Endothelial cell of hepatic sinusoid (primary cell): ENCODE data around the gene MSL3B.
"Not testable (repeated sequence)": the region's sequence is repeated elsewhere in the genome, so short reads cannot be mapped to it uniquely, and the experiment has no call there.

Source experiments
- in situ Hi-C: cut with HindIII; loops from 2 replicates; pipeline ENCODE4 v1.10.0; 2017; ENCODE audit warnings: low sequenced_read_pairs

Gene MSL3B

DNA sequence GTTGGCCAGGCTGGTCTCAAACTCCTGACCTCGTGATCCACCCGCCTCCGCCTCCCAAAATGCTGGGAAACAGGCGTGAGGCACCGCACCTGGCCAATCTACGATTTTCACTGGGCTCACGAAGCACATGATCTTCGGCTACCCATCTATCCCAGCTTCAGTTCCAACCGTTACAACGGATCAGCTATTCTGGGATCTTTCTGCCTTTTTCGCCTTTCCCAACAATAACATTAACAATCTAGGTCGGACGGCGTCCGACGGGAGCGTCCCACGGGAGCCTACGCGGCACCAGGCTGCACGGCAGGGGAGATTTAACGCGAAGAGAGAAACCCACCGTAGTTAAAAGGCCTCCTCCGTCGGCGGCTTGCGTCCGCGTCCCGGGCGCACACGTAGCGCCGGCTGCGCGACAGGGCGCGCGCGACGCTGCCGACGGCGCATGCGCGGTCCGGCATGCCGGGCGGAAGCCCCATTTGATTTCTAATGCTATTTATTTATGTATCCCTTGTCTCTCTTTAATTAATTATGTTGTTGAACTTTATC lies at the start of gene MSL3B:
Gene MSL3B (minus strand): TSS at position 394 of the 540 bp plus-strand sequence.
- in situ Hi-C loops: no loop called here

DNA sequence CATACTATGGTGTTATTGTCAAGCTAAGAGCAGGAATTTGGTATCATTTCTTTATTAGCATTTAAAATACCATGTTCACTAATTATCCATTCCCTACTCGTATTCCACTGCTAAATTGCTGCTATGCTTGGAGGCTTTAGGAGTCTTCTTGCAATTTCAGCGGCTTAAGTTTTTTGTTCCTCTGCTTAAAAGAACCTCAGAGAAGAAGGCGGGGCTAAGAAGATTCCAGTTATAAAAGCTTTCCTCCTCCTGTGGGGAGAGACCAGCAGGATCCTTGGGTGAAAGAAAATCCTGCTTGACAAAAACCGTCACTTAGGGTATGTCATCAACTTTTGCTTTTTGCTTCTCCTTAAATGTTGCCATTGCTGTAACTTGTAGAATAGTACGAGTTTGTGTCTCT lies 48.9 kb upstream of the MSL3B start, which contains the start of gene TRPM8:
Gene TRPM8 (plus strand): TSS at position 258 of the 400 bp plus-strand sequence. CDS start 9,165 bp downstream, outside the sequence.
- in situ Hi-C loops: no loop called here

DNA sequence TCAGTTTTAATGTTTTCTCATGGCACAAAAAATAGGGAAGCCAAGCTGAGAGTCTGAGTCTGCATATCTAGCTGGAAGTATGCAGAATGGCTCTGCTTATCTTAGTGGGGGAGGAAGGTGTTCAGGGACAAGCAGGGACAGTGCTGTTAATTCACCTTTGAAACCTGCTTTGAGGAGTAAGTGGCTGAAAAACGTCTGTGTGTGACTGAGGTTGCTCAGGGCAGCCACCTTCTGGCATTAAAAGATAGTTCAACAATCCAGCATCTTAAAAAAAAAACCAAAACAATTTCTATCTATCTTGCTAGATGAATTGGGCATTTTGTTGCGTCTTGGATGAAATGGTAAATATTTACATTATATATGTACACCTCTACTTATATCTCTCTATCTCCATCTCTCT lies 46.9 kb upstream of the MSL3B start:
- in situ Hi-C loops: no loop called here

DNA sequence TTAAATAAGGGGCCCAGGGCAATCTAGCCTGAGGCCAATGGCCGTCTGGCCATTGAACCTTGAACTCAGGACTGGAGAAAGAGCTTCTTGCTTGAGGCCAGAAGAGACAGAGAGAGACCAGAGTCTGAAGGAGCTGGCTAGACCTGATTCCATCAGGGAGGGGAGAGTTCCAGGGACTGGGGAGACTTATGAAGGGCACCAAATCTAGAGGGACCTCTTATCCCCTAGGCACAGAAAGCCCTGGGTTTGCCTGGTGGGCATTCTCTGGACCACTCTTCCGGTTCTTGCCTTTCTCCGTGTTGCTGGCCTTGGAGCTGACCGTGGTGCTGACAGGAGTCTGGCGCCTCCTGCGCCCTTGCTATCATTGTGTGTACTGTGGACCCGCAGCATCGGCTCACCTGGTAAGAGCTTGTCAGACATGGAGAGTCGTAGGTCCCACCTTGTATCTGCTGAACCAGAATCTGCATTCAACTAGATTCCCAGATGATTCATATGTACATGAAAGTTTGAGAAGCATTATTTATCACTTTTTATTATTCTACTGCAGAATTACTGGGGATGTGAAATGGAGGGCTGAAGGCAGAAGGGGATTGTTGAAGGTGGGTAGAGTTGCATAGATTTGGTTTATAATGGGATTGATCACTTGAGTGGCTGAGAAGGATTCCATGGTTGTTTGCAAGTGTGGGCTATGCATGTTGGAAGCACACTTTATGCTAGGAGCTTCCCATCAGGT lies 44.7 kb upstream of the MSL3B start:
- in situ Hi-C loops: no loop called here

DNA sequence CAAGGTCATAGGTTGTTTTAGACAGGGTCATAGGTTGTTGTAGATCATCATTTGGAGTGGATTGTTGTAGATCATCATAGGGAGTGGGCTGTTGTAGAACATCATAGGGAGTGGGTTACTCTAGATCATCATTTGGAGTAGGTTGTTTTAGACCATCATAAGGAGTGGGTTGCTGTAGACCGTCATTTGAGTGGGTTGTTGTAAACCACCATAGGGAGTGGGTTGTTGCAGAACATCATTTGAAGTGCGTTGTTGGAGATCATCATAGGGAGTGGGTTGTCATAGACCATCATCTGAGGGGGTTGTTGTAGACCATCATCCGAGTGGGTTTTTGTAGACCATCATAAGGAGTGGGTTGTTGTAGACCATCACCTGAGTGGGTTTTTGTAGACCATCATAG lies 39.4 kb upstream of the MSL3B start:
- in situ Hi-C loops: no loop called here

DNA sequence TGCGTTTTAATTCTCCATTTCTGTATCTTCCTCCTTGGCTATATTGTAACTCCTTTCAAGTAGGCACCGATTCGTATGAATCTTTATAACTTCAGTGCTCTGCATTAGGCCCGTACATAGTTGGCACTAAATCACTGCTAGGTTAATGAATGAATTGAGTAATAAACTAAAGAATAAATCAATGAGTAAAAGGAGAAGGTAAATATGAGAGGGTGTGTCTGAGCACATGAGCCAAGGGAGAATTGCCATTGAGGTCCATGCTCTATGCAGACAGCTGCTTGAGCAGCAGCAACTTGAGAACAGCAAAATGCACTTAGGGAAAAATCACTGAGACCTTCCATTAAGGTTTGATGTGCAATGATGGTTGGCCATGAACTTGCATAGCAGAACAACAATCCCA lies 37.8 kb upstream of the MSL3B start:
- in situ Hi-C loops: no loop called here

DNA sequence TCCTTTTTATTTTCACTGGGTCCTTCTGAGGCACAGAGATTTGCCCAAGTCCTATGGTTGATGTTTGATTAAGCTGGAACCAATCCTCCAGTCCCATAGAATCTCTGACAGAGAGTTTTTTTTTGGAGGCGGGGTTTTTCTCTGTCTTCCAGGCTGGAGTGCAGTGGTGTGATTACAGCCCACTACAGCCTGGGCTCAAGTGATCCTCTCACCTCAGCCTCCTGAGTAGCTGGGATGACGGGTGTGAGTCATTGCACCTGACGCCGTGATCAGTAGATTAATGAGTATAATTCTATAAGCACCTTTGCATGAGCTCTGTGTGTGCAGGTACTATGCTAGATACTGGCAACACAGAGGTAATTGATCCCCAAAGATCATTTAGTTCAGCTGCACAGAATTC lies 33.7 kb upstream of the MSL3B start:
- in situ Hi-C loops: no loop called here

DNA sequence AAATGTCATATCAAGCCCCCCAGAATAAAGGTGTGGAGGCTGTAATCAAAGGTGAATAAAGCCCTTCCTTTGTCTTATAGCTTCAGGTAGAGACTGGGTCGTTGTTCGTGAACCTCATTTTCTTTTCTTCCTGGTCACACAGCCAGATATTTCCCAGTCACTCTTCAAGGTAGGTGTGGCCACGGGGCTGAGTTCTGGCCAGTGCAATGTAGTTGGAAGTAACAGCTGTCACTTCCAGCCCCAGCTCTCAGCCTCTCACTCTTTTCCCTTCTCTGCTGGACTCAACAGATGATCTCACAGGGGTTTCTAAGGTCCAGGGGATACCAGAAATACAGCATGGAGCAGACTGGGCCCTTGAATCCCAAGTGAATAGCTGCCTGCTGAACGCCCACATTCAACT lies 33.2 kb upstream of the MSL3B start:
- in situ Hi-C loops: no loop called here

DNA sequence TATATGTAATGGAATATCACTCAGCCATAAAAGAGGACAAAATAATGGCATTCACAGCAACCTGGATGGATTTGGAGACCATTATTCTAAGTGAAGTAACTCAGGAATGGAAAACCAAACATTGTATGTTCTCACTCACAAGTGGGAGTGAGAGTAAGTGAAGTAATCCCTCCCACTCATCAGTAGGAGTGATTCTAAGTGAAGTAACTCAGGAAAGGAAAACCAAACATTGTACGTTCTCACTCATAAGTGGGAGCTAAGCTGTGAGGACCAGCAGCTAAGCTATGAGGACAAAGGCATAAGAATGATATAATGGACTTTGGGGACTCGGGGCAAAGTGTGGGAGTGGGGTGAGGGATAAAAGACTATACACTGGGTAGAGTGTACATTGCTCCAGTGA lies 28.1 kb upstream of the MSL3B start:
- in situ Hi-C loops: not testable (repeated sequence)

DNA sequence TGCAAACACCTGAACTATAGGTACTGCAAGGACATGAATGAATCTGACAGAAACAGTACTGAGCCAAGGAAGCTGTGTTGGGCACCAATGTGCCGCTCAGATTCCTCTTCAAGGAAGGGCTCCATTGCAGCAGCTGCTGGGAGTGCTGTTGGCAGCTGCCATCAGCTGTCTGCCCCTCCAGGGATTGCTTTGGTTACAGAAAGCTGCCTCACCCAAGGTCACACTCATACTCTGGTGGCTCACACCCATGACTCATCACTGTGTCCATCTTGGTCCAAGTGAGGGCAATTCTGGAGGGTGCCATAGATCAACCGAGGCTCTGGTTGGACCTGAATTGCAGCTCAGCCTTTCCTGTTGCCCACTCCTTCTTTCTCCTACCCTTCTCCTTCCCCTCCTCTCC lies 24.6 kb upstream of the MSL3B start:
- in situ Hi-C loops: no loop called here

DNA sequence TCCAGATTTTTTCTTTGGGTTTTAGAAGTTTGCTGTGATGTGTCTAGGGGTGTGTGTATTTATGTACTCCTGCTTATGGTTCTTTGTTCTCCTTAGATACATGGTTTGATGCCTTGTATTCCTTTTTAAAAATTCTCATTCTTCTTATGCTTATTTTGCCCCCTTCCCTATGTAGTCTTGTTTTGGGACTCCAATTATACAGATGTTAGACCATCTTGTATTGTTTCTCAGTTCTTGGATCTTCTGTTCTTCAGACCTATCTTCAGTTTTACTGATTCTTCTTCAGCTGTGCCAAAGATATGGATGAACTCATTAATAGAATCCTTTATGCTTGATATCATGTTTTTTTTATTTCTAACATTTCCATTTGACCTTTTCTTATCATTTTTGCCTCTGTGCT lies 14.2 kb upstream of the MSL3B start:
- in situ Hi-C loops: no loop called here

DNA sequence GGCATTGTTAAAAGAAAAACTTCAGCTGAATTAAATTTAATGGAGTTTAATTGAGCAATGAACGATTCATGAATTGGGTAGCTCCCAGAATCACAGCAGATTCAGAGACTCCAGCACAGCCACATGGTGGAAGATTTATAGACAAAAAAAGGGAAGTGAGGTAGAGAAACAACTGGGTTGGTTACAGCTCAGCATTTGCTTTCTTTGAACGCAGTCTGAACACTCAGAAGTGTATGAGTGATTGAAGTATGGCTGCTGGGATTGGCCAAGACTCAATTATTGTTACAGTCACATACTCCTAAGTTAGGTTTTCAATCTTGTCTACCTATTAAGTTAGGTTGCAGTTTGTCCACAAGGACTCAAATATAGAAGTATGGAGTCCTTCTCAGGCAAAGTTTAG lies 3.9 kb upstream of the MSL3B start:
- in situ Hi-C loops: not testable (repeated sequence)

DNA sequence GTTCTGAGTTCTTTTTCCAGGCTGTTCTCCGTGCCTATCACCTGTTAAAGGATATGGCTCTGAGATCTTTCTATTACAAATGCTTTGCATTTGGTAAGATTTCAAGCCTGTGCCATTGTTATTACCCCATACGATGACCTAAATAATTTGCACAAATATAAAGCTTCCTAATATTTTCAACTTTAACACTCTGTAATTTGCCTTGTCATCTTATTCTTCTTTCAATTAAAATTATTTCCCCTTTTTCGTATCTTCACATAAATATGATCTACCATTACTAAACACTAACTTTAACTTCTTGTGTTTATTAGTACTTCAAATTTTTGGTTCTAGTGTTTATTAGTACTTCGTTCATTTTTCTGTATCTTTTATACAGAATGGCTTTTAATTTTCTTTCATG lies 3.2 kb upstream of the MSL3B start:
- in situ Hi-C loops: no loop called here

DNA sequence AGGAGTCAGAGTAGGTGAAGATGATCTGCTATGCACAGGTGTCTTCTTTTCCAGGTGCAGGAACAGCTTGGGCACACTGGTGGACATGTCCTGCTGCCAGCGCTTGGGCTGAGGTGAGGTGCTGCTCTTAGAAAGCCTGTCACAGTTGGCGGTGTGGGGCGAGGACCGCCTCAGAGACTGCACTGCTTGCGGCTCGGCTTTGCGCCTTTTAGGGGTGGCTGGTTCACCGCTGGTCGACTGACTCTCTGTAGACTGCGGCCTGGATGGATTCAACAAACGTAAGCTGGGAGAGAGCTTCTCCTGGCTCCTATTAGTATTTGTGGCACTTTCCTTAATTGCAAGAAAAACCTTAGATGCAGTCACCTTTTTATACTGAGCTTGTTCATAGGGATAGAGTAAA lies 1.7 kb downstream of the MSL3B start:
- in situ Hi-C loops: no loop called here

DNA sequence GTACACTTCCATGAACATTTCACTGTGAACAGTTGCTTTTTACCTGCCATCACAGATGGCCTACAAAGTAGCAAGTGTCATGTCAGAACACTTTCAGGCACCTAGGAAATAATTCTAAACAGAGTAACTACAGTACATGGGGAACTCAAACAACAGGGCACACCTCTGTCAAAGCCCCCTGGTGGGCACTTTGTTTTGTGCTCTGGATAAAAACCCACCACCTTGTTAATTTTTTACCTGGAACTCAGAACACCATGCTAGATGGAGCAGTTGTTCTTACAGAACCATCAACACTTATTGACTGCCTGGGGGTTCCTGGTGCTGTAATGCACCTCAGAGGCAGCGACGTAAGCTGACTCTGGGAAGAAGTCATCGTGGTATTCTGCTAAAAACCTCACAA lies 2.3 kb downstream of the MSL3B start:
- in situ Hi-C loops: no loop called here

DNA sequence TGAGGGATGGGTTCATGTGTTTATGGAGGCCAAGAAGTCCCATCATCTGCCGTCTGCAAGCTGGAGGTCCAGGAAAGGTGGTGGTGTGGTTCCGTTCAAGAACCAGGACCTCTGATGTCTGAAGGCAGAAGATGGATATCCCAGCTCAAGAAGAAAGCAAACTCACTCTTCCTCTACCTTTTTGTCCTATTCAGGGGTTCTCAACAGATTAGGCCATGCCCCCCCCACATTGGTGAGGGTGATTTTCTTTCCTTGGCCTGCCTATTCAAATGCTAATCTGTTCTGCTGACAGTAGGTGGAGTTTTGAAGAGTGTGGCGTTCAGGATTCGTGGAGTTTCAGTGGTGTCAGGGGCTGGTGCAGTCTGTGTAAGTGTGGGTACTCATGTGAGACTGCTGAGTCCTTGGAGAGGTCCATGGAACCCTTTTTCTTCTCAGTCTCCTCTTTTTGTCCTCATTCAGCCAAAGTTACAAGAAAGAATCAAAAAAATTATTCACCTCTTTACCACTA lies 5.9 kb downstream of the MSL3B start:
- in situ Hi-C loops: no loop called here

DNA sequence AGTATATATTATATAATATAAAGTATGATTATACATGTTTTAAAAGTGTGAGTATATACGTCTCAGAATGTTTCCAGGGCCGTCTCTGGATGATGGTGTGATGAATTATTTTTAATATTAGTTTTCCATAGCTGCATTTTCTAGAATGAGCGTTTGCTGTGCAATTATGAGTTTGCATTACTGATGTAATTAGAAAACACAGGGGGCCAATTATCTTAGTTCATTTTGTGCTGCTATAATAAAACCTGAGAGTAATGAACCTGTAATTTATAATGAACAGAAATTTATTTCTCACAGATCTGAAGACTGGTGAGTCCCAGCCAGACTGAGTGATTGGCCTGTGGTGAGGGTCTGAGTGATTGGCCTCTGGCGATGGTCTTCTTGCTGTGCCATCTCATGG lies 9.9 kb downstream of the MSL3B start:
- in situ Hi-C loops: no loop called here

DNA sequence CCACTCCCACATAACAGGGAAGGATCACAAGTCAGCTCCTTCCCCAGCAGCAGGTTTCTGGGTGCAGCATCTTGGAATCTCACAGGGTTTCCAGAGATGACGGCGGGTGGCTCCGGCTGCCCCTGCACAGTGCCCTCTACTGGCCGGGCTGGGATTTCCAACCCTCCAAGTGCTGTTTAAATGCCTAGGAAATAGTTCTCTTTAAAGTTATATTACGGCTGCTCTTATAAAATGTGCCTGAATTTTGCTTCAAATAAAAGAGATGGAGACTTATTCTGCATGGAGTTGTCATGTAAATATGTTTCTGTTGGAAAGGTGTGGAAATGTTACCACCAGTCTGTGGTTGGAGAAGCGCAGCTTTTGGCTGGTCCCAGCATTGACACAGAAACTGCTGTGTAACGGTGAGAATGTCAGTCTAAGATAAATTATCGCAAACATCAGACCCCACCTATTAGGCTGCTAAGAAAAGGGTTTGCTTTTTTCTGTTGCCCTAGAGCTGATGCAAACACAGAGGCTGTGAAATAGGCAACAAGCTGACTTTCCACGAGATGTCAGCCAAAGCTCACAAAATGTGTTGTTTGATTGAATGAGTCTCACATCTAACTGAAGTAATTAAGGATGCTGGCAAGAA lies 10.6 kb downstream of the MSL3B start:
- in situ Hi-C loops: no loop called here

DNA sequence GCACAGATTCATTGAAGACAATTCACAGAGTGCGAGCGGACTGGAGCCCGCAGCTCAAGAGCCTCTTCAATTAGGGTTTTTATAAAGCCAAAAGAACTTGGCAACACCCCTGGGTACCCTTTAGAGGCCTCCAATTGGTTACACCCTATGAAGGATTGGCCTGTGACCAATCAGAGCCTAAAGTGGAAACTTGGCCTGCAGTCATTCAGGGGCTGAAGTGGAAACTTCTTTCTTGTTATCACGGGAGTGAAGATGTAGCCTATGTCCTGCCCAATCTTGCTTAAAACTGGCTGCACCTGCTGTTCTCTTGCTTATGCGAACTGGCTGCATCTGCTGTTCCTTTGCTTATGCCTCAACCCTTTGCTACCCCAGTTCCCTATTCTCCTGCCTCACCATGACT lies 12.0 kb downstream of the MSL3B start:
- in situ Hi-C loops: no loop called here

DNA sequence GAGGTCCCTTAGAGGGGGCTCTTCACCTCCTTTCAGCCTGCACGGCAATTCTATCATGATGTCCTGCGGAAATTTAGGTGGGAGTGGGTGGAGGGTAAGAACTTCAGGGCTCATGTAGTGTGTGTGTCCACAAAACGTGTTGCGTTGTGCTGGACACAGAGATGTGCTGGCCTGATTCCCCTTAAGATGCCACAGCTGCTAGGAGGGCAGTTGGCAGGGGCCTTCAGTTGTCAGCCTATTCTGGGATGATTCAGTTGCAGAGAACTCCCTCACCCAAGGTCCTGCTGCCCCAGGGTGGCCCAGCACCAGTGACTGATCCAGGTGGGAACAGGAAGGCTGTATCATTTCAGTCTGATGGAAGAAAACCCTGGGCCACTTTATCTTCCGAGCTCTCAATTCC lies 12.8 kb downstream of the MSL3B start:
- in situ Hi-C loops: no loop called here

DNA sequence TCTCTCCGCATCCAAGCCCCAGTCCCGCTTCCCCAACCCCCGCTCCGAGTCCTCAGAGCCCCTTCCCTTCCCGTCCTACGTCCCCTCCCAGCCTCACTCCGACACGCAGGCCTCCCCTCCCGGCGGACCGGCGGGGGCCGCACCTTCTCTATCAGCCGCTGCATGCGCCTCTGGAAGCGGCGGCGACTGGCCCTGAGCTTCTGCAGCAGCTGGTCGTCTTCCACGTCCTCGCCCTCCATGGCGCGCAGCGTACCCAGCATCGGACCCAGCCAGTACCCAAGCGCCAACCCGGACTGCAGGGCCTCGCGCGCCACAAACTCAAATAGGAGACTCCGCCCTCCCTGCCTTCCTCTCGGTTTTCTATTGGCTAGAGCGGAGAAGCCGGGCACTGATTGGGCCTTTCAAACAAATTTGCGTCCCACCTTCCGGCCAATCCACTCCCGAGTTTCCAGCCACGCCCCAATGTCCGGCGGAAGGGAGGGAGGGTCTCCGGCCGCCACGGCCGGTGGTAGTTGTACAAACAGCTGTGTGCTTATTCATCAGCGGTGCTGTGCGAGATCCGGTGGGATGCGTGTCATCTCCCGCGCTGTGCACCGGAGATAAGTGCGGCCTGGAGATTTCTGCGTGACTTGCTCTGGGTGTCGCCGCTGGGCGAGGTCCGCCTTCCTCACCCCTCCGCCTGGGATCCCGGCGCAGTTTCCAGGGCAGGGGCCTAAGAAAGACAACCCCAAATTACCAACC lies 13.8 kb downstream of the MSL3B start, which contains the start of gene HJURP:
Gene HJURP (minus strand): TSS at position 295 of the 741 bp plus-strand sequence. CDS start 35 bp downstream, at position 260.
- in situ Hi-C loops: no loop called here
